ENCODE results near the gene DNAAF3.

- TF ChIP-seq, protein P1, sequence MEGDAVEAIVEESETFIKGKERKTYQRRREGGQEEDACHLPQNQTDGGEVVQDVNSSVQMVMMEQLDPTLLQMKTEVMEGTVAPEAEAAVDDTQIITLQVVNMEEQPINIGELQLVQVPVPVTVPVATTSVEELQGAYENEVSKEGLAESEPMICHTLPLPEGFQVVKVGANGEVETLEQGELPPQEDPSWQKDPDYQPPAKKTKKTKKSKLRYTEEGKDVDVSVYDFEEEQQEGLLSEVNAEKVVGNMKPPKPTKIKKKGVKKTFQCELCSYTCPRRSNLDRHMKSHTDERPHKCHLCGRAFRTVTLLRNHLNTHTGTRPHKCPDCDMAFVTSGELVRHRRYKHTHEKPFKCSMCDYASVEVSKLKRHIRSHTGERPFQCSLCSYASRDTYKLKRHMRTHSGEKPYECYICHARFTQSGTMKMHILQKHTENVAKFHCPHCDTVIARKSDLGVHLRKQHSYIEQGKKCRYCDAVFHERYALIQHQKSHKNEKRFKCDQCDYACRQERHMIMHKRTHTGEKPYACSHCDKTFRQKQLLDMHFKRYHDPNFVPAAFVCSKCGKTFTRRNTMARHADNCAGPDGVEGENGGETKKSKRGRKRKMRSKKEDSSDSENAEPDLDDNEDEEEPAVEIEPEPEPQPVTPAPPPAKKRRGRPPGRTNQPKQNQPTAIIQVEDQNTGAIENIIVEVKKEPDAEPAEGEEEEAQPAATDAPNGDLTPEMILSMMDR (IDR thresholded peaks at IDR 0.05), result no peak
- TF ChIP-seq RAD21 (IDR thresholded peaks at IDR 0.05; ENCODE audit: low read length) (no peak), JUND (IDR thresholded peaks at IDR 0.05) (no peak), EP300 (IDR thresholded peaks at IDR 0.05; ENCODE audit: borderline replicate concordance in 1 of 2, low read depth in 1 of 2, low read length in 1 of 2) (no peak), RCOR1 (IDR thresholded peaks at IDR 0.05; ENCODE audit: low read length) (no peak), POLR2AphosphoS5 (IDR thresholded peaks at IDR 0.05; ENCODE audit: low read depth, low read length) (no peak), ELF1 (IDR thresholded peaks at IDR 0.05) (no peak), RFX5 (IDR thresholded peaks at IDR 0.05; ENCODE audit: low read length) (no peak), TCF12 (IDR thresholded peaks at IDR 0.05) (no peak), NRF1 (IDR thresholded peaks at IDR 0.05; ENCODE audit: low read depth, low read length) (no peak), CHD2 (IDR thresholded peaks at IDR 0.05; ENCODE audit: low read length, partially characterized antibody) (no peak), EZH2phosphoT487 (IDR thresholded peaks at IDR 0.05; ENCODE audit: borderline replicate concordance, low read depth) (no peak)
- TF ChIP-seq, protein P2, sequence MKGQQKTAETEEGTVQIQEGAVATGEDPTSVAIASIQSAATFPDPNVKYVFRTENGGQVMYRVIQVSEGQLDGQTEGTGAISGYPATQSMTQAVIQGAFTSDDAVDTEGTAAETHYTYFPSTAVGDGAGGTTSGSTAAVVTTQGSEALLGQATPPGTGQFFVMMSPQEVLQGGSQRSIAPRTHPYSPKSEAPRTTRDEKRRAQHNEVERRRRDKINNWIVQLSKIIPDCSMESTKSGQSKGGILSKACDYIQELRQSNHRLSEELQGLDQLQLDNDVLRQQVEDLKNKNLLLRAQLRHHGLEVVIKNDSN (IDR thresholded peaks at IDR 0.05; ENCODE audit: borderline replicate concordance, low read depth), result no peak
- TF ChIP-seq, protein P3, sequence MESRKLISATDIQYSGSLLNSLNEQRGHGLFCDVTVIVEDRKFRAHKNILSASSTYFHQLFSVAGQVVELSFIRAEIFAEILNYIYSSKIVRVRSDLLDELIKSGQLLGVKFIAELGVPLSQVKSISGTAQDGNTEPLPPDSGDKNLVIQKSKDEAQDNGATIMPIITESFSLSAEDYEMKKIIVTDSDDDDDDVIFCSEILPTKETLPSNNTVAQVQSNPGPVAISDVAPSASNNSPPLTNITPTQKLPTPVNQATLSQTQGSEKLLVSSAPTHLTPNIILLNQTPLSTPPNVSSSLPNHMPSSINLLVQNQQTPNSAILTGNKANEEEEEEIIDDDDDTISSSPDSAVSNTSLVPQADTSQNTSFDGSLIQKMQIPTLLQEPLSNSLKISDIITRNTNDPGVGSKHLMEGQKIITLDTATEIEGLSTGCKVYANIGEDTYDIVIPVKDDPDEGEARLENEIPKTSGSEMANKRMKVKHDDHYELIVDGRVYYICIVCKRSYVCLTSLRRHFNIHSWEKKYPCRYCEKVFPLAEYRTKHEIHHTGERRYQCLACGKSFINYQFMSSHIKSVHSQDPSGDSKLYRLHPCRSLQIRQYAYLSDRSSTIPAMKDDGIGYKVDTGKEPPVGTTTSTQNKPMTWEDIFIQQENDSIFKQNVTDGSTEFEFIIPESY (IDR thresholded peaks at IDR 0.05; ENCODE audit: borderline replicate concordance, low read depth), result no peak
These were observed 18.7 kb downstream of the DNAAF3 start for GRCh38 chr19:55147545-55148251.
